Left renal cortex interstitium (tissue), 4 donors: ENCODE data around the gene SRL. TPM values are rescaled to one million over a fixed set of nuclear protein-coding genes. Genes with fewer than 3 reads are reported as not detected.
"Not testable (repeated sequence)": the region's sequence is repeated elsewhere in the genome, so short reads cannot be mapped to it uniquely, and the experiment has no call there.

Experiments
- DNase-seq, 4 donors: peaks; one replicate each; pipeline ENCODE4 v3.0.0-alpha.2; 2013; ENCODE audit warnings: low read depth in 4 of 4, low spot score in 2 of 4, missing footprints in 1 of 4
- polyA plus RNA-seq, 4 donors: library from polyadenylated mRNA; unstranded; fragments of 120-200 nt; gene quantifications; one replicate each; pipeline ENCODE4 v1.2.1, GENCODE V29; 2013; ENCODE audit not compliant: insufficient read length in 4 of 4

Gene SRL
- polyA plus RNA-seq, 4 donors = 0.88 to 1.6 (median 1.1) TPM

DNA sequence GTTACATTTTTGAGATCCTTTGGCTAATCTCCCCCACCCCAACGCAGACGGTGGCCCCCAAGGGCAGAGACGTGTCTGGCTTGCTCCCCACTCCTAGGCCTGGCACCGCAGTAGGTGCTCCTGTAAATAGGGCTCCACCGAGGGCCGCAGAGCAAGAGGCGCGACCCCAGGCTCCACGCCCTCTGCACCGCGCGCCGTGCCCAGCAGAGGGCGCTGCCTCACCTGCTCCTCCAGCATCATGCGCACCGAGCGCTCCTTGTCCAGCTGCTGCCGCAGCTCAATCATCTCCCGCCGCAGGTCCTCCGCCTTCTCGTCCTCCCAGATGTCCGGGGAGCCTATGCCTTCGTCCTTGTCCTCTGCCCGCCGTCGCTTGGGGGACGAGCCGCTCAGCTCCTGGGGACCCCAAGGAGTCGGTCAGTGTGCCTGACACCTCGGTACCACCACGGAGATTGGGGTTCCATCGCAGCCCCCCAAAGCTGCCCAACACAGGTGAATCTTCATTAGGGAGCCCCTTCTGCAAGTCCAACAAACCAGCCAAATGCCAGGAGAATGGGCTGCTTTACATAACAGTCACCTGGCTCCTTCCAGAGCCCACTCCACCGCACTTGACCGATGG is 19.8 kb upstream of the SRL start:
- DNase-seq = no peak

DNA sequence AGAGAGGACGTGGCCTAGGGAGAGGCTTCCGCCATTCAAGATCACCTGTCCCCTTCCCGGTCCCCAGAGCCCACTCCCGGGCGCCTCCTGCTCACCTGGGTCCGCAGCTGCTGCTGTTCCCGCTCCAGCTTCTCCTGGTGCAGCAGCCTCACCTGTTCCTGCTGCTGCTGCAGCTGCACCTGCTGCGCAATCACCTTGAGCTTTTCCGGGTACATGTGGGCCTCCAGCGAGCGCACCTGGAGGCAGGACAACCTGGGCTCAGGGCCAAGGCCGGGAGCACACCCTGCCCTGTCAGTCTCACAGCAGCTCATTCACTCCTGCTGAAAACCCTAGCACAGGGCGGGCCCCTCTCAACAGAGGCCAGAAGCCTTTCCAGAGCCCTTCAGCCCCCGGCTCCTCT is 18.5 kb upstream of the SRL start:
- DNase-seq = no peak

DNA sequence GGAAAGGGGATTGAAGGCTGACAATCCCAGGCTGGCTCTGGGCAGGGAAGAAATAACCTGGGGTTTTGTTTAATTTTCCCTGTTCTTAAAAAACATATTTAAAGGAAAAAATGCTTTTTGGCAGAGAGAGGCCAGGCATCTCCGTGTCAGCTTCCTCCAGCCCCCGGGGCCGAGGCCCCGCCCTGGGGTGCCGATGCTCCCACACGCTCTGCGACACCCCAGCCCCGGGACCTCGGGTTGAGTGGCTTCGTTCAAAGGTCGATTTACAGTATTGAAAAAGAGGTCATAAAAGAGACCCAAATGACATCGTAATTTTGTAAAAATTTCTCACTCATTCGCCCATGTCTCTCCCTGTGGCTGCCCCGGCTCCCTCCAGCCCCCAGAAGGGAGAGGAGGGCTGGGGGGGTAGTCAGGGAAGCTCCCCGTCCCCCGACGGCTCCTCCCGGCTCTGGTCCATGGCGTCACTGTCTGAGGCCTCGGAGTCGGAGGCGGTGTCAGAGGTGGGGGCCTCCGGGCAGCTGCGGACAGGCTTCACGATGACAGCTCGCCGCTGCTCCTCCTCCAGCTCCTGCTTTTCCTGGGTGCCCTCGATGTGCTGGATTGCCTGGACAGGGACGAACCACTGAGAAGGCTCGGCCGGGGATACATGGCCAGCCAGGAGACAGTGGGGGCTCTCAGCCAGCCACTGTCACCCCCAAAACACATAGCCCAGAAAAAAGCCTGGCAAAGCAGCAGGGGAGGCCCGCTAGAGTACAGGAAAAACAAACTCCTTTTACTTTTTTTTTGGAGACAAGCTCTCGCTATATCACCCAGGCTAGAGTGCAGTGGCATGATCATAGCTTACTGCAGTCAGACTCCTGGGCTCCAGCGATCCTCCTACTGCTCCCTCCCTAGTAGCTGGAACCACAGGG is 16.0 kb upstream of the SRL start:
- DNase-seq = no peak

DNA sequence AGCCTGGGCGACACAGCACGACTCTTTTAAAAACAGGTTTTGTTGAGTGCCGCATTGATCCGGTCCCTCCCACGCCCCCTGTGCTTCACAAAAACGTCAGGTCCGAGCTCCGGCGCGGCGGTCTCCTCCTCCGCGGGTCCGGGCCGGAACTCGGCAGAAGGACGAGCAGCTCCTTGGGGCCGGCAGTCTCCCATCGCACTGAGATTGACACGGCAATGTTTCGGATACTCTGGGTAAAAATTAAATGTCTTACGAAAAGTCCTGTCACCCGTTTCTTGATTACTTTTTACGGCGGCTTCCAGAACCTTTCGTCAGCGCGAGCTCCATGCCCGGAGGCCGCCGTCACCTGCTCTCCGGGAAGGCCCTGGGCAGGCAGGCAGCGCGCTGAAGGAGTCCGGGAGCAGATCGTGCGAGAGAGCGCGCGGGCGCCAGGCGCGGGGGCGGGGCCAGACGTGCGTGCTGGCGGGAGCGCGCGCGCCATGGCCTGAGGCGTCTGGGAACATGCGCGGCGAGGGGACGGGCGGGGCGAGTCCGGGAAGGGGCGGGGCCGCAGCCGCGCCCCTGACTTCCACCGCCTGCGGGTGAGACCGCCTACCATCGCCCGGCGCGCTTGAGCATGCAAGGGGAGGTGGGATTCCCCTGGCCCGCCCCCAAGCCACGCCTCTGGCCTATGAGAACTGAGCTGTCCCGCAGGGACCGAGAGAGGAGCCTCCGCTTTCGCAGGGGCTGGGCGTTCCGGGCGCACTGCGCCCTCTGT is 11.7 kb upstream of the SRL start:
- DNase-seq = peak; percentile 91 to 99 (median 98)

DNA sequence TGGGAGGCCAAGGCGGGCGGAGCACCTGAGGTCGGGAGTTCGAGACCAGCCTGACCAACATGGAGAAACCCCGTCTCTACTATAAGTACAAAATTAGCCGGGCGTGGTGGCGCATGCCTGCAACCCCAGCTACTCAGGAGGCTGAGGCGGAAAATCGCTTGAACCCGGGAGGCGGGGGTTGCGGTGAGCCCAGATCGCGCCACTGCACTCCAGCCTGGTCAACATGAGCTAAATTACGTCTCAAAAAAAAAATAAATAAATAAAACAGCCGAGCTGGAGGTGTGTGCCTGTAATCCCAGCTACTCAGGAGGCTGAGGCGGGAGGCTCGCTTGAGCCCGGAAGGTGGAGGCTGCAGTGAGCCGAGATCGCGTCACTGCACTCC is 11.1 kb upstream of the SRL start:
- not testable (repeated sequence) for DNase-seq

DNA sequence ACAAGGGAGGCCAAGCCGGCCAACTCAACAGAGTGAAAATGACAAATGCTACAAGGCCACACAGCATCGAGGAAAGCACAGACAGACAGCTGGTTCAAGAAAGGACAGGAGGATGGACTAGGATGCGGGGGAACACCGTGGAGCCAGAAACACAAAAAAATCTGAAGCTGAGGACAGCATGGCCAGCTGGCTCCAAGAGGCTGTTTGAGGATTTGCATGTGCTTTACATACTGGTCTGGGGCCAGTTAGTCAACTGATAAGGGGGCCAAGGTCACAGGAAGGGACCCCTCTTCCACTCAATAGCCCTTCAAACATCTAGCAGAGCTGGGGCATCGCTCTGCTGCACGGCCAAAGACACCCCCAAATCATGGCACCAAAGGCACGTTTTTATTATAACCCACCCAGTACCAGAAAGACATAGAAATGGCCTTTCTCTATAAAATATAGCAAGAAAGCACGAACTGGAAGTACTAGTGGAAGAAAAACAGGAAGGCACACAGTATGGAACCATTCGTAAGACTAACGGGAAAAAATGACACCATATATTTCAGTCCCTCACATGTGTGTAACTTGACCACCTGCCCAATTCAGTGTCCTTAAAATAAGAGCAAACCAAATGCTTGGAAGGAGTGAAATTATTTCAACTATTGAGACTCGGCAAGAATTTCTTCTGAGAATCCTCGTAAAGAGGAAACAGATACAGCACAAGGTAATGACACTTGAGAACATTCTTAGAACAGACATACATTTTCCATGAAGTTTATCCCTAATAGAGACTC is 7.8 kb upstream of the SRL start:
- no peak for DNase-seq

DNA sequence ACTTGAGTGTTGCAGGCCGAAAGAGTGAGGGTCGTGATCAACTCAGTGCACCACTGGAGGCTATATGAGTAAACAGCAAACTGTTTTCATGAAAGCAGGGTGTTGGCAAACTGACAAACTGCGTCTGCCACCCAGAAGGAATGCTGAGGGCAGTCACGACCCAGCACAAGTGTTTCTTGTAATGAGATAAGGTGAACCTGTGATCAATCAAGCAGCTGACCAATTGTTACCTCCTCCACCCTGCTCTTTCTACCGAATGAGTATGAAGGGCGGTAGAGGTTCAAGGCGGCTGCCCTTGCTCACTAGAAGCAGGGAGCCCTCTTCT is 5.5 kb upstream of the SRL start:
- no peak for DNase-seq

DNA sequence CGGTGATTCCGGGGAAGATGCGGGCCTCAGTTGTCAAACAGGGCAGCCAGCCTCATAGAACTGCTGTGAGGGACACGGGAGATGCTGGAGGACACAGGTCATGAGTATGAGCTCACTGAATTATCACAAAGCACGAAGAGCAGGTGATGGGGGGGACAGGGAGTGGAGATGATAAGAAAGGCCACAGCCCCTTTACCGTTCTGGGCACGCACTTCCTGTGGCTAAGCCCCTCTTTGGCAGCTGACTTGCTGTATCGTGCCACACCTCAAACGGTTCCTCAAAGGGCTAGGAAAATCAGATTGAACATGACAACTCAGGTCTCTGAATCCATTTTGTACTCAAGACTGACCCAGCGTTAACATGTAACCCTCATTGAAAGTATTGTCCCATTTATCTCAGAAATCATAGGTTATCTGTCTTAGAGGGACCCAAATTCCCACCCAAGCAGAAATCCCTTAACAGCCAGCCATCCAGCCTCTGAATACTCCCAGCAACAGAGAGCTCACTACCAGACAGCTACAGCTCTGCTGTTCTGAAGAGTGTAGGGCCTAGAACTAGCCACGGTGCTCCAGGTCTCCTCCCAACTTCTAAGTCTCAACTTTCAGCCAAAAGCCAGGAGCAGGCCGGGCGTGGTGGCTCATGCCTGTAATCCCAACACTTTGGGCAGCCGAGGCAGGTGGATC is 5.0 kb upstream of the SRL start:
- no peak for DNase-seq

DNA sequence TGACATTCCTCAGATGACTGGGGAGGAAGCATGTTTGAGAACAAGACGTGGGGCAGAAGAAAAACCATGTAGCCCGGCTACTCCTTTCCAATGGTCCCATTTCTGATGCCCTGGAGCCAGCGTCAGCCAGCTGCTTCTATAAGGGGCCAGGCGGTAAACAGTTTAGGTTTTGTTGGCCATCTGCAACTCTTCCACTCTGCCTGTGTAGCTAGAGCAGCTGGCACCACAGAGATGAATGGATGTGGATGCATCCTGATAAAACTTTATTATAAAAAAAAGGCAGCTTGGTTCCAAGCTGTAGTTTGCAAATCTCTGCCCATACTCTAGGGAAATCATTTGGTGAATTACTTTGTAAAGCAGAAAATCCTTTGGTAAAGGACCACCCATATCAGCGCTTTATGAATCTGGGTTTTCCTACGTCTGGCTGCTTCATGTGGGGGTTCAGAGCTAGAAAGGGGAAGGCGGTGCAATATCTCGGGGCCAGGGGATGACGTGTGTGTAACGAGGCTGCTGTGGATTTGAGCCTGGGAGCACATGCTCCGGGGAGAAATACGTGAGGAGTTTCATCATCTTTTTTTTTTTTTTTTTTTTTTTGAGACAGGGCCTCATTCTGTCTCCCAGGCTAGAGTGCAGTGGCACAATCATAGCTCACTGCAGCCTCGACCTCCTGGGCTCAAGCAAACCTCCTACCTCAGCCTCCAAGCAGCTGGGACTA is 3.4 kb upstream of the SRL start:
- DNase-seq = no peak

DNA sequence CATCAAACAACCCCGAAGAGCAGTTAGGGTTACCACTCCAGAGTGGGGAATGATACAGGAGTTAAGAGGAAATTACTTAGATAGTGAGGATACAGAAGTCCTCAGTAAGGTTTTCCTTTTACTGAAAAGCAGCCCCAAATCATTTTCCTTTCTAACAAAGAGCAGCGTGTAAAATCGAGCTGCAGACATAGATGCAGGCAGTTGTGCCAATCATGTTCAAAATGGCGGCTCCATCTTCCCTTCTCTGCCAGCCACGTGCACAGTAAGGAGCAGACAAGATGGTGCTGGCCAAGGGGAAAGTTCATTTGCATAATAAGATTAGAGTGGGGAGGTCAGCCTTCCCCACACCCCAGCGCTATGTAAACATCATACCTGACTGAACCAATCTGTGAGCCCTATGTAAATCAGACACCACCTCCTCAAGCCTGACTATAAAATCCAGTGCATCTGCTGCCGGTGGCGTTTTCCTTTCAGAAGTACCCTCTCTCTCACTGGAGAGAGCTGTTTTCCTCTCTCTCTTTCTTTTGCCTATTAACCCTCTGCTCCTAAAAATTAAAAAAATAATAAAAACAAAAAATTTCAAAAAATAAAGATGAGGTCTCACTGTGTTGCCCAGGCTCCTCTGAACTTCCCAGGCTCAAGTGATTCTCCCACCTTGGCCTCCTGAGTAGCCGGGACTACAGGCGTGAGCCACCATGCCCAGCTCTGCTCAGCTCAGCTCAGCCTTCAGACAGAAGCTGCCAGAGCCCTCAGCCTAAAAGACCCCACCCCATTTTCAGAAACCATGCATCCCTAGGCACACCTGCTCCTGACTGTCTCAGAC is 2.6 kb upstream of the SRL start:
- DNase-seq = no peak

DNA sequence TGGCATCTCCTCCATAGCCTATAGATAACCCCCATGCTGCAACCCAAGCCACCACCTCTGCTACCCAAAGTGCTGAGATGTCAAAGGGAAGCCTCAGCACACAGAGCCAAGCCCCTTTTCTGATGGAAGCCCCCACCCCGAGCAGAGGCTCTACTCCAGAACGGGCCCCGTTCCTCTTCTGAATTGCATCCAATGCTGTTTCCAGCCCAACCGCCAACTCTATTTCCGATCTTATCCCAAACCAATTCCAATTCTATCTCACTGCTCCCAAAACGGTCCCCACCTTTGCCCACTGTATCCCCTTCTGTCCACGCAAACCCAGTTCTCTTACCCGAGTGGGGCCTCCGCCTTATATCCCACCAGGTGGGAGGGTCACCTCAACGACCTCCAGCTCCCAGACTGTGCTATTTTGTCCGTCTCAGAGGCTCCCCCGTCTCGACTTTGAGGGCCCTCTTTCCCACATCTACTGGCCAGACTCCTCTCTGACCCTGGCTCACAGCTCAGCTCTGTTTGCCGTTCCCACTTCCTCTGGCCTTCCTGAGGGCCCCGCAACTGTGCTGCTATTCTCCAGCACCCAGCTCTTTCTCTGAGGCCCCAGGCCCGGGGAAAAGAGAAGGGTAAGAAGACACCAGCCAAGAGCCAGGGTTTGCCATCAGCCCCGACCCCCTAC is 487 bp downstream of the SRL start:
- no peak for DNase-seq

DNA sequence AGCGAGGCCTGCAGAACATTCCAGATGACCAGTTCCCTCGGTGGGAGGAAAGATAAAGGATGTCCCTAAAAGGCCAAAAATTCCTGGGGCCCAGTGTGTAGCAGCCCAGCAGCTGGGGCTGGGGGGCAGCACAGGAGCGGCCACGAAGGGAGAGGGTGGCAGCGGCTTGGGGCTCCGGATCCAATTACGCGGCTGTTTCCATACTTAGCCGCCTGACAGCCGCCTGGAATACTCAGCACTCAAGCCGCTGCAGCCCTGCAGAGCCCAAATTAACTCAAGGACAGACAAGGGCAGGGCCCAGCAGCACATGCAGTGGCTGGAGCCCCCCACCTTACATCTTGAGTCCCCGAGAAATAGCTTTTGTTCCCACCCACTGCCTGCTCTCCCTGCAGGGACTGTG is 1.3 kb downstream of the SRL start:
- no peak for DNase-seq

DNA sequence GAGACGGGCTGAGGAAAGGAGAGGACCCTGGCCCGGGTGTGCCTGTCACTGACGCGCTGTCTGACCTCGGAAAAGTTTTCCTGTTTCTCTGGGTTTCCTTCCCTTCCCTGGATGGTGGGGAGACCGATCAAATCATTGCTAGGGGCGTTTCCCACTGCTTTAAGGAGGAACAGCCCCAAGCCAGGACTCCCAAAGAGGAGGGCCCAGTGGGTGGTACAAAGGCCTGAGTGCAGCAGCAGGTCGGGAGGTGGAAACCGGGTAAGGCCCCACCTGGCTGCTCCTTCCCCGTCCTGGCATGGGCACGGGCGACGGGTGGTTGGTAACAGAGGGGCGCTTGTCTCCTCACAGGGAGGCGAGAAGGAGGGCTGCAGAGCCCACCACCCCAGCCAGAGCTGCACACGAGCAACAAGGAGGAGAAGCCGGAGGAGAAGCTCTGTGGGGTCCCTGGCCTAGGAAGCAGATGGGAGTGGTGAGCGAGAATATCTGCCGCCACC is 2.2 kb downstream of the SRL start:
- no peak for DNase-seq

DNA sequence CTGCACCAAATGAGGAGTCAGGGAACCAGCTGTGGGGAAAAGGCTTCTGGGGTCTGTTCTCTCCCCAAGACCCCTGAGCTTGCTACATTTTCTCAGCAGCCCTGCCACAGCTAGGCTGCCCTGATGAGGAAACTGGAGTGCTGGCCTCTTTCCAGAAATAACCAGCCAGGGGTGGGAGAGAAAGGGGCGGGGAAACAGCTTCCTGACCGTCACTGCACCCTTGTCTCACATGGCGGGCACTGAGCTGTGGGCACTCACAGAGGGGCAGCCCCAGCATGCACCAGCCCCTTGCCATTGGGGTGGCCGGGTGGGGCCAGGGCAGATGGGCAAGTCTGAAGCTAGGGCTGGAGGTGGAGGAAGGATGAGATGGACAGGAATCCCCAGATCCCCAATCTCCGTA is 2.9 kb downstream of the SRL start:
- DNase-seq = no peak

DNA sequence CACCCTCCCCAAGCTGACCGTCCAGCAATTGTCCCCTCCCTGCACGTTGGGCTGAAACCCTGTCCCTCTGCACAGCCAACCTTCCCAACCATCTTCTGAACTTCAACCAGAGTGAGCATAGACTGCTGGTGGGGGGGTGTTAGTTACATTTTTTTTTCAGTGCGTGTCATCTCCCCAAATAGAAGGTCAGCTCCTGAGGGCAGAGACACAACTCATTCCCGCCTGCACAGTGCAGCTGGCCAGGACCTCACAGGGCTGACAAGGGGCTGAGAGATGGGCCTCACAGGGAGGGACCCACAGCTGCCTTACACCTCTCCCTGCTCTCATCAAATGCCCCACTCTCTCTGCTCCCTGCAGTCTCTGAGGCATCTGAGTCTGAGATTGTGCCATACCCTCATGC is 8.4 kb downstream of the SRL start:
- no peak for DNase-seq

DNA sequence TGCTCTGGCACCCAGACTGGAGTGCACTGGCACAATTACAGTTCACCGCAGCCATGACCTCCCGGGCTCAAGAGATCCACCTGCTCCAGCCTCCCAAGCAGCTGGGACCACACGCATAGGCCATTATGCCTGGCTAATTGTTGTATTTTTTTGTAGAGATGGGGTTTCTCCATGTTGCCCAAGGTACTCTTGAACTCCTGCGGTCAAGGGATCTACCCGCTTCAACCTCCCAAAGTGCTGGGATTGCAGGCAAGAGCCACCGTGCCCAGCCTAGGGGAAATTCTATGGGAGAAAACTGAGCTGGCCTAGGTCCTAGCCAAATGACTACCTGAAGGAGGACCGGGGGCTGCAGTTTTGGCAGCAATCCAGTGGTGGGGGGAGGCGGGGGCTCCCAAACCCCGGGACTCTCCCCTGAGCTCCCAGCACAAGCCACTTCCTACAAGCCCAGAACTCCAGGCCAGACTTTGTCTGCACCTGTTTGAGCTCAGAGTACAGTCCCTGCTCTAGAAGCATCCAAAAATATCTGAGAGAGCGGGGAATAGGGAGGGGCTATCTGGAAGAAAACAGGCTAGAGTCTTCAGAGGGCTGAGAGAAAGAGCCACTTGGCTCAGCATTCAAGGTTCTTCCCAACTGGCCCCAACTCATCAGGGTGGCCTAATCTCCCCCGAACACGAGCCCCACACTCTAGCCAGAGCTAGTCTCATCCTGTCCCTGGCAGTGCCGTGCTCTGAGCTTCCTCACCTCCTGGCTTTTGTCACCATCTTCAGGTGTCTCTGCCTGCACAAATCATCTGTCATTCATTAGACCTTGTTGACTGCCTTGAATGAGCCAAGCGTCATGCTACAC is 9.1 kb downstream of the SRL start:
- DNase-seq = no peak

DNA sequence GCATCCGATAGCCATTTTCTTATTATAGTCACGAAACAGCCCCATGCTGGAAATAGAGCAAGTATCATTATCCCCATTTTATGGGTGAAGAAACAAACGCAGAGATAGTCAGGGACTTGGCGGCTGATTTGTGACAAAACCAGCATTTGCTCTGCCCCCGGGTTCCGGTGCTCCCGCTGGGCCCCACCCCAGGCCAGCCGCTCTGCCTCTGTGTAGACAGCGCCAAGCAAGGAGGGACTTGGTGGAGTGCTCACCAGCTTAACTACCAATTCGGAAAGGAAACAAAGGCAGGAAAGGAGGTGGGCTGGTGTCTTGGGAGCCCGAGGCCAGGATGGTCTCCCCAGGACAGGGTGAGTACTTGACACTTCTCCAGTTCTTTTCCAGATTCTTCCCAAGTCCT is 10.0 kb downstream of the SRL start:
- DNase-seq = no peak
